HG03460 (cell line): Measurements from ENCODE around the gene TUBG2.
A peak's percentile ranks its signal among the peaks of the same experiment; 100 is the strongest.
"Not testable (repeated sequence)": the region's sequence is repeated elsewhere in the genome, so short reads cannot be mapped to it uniquely, and the experiment has no call there.

Source experiments
- ATAC-seq: cut with Tn5 transposase; IDR thresholded peaks from one replicate; pipeline ENCODE4 v1.9.1; 2021; ENCODE audit not compliant: unreplicated experiment

The TUBG2 gene

DNA sequence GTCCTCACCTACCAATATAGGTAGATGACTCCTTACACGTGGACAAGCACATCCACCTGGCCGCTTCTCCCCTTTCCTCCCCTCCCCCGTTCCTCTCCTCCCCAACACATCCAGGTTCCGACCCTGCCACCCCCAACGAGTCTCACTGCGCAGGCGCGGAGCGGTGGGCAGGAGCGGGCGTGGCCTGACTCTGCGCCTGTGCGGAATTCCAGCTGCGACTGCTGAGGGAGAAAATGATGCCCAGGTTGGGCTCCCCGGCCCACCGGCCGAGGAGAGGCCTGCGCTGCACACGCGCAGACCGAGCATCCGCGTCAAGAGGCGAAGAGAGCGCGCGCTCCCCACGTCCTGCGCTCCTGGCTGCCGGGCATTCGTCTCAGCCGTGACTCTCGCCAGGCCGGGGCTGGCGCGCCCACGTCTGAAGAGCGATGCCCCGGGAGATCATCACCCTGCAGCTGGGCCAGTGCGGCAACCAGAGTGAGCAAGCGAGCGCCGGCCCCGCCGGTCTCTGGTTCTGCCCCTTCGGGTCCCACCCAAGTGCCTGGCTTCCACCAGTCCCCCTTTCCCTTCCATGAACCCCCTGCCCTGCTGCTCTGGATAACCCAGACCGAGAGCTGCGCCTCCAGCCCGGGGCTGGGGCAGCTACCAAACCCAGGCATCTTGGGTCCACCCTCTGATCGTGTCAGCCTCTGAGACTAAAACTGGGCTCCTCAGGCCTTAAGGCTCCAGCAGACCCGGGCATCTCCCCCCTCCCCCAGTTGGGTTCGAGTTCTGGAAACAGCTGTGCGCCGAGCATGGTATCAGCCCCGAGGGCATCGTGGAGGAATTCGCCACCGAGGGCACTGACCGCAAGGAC, at the start of gene TUBG2:
Gene TUBG2, plus strand, starts transcription at position 206 of the 853 bp plus-strand sequence. Its CDS starts 220 bp downstream, at position 426.
- ATAC-seq, result no peak

- not testable (repeated sequence) for ATAC-seq
Observed at GRCh38 chr17:42609814-42610801, 49.0 kb upstream of the TUBG2 start.

GRCh38 chr17:42612013-42612412, 47.1 kb upstream of the TUBG2 start:
- no peak for ATAC-seq

- ATAC-seq, result no peak
Observed at GRCh38 chr17:42613699-42614295, 45.3 kb upstream of the TUBG2 start.

DNA sequence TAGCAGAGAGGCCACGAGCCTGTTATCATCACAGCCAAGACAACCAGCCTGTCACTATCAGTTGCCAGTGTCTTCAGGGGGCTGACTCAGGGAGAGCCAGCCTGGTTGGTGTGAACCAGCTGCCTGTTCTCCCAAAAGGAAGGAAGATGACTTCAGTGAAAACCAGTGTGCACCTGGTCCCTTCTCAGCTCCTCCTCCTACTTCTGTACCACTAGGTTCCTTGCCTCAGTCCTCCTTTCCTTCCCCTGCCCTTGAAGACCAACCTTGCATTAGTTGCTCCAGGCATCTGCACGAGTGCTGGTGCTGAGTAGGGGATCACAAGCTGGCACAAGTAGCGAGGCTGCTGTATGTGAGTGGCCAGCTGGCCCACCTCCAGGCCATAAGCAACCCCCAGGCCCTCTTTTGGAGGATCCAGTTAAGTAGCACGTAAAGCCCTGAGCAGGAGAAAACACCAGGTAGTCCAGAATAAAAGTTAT, 41.1 kb upstream of the TUBG2 start:
- no peak for ATAC-seq

DNA sequence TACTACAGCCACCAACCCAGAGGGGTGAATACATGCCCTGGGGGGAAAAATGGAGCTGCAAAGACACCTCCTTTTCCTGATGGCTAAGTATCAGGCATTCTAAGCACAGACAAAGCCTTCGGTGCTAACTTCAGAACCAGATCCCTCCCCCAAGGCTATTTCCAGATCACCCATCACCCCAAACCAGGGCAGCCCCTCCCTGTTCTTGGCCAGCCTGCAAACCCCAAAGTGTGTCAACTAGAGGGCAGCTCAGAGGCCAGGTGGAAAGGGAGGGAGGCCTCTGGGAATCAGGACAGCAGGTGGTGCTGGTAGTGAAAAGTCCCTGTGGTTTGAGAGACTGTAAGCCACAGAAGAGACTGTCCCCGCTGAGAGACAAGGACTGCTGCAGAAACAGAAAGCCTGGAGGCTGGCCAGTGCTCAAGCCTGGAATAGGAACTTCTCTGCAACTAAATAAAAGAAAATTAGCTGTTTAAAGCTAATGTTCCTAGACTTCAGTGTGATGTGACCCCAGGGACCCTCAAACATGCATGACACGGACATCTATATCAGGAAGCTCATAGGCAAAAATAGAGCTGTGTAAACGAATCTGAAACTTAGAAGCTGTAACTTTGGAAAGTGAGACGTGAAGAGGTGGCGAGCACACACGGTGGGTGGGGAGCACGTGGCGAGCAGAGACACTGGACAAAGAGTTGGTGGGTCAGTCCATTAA, 40.5 kb upstream of the TUBG2 start:
- ATAC-seq, result peak; percentile 73

DNA sequence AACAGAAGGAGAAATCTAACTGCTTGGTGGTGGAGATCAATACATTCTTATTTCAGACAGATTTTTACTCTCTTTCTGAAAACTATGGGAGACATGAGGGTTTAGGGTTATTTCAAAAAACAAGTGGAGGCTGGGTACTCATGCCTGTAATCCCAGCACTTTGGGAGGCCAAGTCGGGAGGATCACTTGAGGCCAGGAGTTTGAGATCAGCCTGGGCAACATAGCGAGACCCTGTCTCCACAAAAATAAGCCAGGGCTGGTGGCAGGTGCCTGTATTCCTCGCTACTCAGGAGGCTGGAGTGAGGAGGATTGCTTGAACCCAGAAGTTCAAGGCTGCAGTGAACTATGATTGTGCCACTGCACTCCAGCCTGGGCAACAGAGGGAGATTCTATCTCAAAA, 37.1 kb upstream of the TUBG2 start:
- not testable (repeated sequence) for ATAC-seq

DNA sequence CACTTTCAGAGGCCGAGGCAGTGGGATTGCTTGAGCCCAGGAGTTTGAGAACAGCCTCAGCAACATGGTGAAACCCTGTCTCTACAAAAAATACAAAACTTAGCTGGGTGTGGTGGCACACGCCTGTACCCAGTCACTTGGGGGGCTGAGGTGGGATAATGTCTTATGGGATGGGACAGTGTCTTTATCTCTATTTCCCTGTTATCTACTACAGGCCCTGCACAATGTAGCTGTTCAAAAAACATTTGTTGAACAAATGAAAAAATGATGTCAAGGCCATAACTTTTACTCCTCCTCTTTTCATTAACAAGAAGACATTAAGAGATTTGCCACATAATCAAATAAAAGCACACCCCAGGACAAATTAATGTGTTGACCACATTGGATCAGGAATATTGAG, 35.8 kb upstream of the TUBG2 start:
- no peak for ATAC-seq

DNA sequence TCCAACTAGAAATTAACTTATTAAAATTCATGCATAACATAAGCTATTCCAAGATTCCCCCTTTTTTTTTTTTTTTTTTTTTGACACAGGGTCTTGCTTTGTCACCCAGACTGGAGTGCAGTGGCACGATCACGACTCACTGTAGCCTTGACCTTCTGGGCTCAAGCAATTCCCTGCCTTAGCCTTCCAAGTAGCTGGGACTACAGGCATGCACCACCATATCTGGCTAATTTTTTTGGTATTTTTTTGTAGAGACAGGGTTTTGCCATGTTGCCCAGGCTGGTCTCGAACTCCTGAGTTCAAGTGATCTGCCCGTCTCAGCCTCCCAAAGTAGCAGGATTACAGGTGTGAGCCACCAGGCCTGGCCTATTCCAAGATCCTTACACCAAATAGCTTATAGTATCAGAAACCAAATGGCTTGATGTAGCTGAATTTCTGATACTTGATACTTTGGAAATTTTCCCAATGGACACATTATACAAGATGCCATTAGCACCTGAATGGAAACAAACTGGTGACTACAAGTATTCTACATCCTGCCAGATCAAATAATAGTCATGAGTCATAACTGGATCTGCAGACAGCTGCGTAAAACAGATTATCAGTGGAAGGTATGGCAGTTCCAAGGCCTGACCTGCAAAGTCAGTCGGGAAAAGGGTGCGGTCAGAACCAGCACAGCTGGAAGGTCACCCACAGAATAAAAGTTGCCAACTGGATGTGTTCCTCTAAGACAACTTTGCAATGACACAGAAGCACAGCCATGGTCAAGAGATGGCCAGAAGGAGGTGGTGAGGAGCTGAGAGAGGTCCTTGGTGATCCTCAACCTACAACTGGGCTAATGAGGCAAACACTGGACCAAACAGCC, 35.1 kb upstream of the TUBG2 start:
- ATAC-seq, result no peak

DNA sequence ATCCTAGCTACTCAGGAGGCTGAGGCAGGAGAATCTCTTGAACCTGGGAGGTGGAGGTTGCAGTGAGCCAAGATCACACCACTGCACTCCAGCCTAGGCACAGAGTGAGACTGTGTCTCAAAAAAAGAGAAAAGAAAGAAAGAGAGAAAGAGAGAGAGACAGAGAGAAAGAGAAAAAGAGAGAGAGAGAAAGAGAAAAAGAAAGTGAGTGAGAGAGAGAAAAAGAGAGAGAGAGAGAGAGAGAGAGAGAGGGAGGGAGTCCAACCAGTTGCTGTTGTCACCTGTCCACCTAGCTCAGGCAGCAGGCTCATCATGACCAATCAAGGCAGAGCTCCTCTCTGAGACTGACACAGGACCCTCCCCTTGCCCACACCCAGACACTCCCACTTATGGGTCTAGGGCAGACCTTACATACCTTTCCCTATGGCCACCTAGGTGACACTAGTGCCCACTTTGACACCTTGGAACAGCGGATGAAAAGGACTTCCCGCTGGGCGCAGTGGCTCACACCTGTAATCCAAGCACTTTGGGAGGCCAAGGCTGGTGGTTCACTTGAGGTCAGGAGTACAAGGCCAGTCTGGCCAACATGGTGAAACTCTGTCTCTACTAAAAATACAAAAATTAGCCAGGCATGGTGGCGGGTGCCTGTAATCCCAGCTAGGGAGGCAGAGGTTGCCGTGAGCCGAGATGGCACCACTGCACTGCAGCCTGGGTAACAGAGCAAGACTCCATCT, 31.9 kb upstream of the TUBG2 start:
- not testable (repeated sequence) for ATAC-seq

DNA sequence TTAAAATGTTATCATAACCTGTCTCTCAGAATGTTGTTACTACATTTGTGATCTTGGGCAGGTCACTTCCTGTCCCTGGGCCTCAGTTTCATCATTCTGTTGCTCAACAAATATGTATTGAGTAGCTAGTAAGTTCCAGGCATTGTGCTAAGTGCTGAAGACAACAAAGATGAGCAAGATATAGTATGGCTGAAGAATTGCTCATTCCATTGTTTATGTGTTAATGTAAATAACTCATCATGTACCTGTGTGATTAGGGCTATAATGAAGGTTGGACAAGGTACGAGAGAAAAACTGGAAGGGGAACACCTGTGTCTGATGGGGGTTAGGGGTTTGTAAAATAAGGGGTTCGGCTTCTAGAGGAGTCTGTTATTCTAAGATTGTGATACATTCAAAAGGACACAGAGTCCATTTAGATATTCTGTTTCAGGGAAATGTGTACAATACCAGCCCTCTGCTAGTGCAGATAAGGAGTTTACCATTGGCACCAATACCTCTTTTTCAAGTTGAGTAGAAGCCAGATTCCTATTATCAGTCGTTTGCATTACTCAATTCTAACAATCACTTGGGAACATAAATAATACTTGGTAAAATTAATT, 29.6 kb upstream of the TUBG2 start:
- ATAC-seq, result no peak

- no peak for ATAC-seq
Observed at GRCh38 chr17:42632949-42633444, 26.1 kb upstream of the TUBG2 start.

GRCh38 chr17:42639525-42640113, 19.5 kb upstream of the TUBG2 start:
- no peak for ATAC-seq

- no peak for ATAC-seq
Observed at GRCh38 chr17:42640121-42640520, 19.0 kb upstream of the TUBG2 start.

DNA sequence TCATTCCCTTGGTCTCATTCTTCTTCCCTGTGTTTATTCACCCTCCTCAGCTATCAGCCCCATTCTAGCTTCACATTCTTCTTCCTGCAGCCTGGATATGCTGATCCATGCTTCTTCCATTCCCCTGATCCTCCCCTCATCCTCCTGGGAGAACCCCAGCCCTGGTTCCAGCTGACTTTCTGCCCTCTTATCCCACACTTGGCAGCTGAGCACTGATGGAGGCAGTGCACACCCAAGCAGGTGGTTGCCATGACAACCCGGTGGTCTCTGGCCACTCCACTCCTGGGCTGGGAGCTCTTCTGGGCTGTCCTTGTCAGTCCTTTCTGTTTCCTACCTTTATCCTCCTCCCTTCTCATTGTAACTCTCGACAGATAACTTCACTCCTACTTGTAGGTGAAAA, 16.7 kb upstream of the TUBG2 start:
- no peak for ATAC-seq

DNA sequence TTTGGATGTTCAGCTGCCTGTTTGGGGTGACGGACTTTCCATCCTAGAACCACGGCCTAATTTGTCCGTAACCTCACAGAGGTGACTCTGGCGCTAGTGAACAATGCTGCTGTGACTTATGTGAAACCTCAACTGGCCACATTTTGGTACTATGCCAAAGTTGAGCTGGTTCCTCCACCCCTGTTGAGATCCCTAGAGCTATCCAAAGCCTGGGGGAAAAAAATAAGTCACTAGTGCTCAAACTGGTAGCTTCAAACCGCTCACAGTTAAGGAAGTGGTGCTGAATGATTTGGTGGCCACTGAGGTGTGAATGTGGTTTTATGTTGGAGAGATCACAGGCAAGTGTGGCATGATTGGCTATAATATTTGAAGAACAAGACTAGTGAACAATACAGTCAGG, 11.3 kb upstream of the TUBG2 start:
- ATAC-seq, result no peak

DNA sequence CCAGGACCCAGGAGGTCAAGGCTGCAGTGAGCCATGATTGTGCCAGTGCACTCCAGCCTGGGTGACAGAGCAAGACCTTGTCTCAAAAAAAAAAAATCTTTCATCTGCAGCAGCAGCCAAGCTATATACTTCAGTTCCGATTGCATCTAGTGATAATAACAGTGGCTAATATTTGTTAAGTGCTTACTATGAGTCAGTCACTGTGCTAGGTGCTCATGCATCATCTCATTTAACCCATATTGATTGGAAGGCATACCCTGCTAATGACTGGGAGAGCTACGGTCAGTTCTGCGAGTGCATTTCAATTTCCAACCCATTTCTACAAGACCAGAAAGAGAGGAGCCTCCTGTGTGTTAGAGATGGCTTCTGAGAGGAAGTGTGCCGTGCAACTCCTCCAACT, 7.7 kb upstream of the TUBG2 start:
- no peak for ATAC-seq
